H1 (cell line): Measurements from ENCODE around the gene ELMO1. TPM values are rescaled to one million over a fixed set of nuclear protein-coding genes. Genes with fewer than 3 reads are reported as not detected.

Experiments used
- CEBPB ChIP-seq: IDR thresholded peaks from 2 replicates; pipeline ENCODE4 v1.6.1; 2012; ENCODE audit warnings: low read depth, low read length
- CTBP2 ChIP-seq: IDR thresholded peaks from 2 replicates; pipeline ENCODE4 v1.7.0; 2011; ENCODE audit warnings: borderline replicate concordance, mild to moderate bottlenecking, moderate library complexity, mixed read lengths, low read length; ENCODE audit not compliant: insufficient read depth, insufficient read length
- EP300 ChIP-seq, 2 experiments: IDR thresholded peaks; 1 replicate in 1 of 2; 2 replicates in 1 of 2; pipeline ENCODE4 v1.6.1; 2011 to 2012; ENCODE audit warnings: low read depth in 2 of 2, low read length in 2 of 2, mild to moderate bottlenecking in 2 of 2, borderline replicate concordance in 1 of 2, inconsistent platforms in 1 of 2, moderate library complexity in 1 of 2
- NRF1 ChIP-seq: IDR thresholded peaks from 2 replicates; pipeline ENCODE4 v1.6.1; 2011; ENCODE audit warnings: mild to moderate bottlenecking, low read depth, low read length, improper control_type of control experiment
- SRF ChIP-seq: IDR thresholded peaks from 2 replicates; pipeline ENCODE4 v1.6.1; 2011; ENCODE audit warnings: mild to moderate bottlenecking, low read depth, low read length, moderate library complexity
- polyA plus RNA-seq, 7 experiments: library from polyadenylated mRNA; depleted of rRNA in 3 of 7; stranded (reverse) in 5 of 7; unstranded in 2 of 7; fragments of >200 nt in 5 of 7; fragments of 200-250 nt in 2 of 7; gene quantifications; 1 replicate in 5 of 7; 2 replicates in 1 of 7; 4 replicates in 1 of 7; pipeline versions ENCODE4 v1.2.1 to v1.2.3, GENCODE V29; 2011 to 2013; ENCODE audit warnings: missing spikeins in 2 of 7, mixed read lengths in 2 of 7
- total RNA-seq: library from RNA; stranded (reverse); fragmentation: NEBNext Ultra II Directional; extraction: Animal tissue kit (Norgen Biotek cat#: 25700); gene quantifications from 2 replicates; pipeline ENCODE4 v1.2.1, GENCODE V29; 2021

Gene ELMO1
- total and polyA plus RNA-seq, 2 of the 8 experiments (the other 6 are each of a cell fraction or from before 2014, with no cell fraction given): 18.4 to 21.0 TPM

- TF ChIP-seq CTBP2 (no peak), CEBPB (no peak), EP300 (IDR thresholded peaks at IDR 0.05; ENCODE audit: borderline replicate concordance in 1 of 2, low read depth in 2 of 2, low read length in 2 of 2) (no peak), NRF1 (no peak), SRF (no peak)
These were observed 88.2 kb downstream of the ELMO1 start (continued) for GRCh38 chr7:37360484-37360883.
